GM20431 (cell line): ENCODE measurements around the gene NPTXR.
"Not testable (repeated sequence)": the region's sequence is repeated elsewhere in the genome, so short reads cannot be mapped to it uniquely, and the experiment has no call there.

Experiments
- in situ Hi-C: fragments of 300-500 bp; cut with MseI, MboI; formaldehyde crosslinking; loops from one replicate; pipeline ENCODE4 v1.15.0; 2020; ENCODE audit warnings: low sequenced_read_pairs; ENCODE audit not compliant: unreplicated experiment

NPTXR gene

GRCh38 chr22:38858492-38858891 is 14.7 kb upstream of the NPTXR start:
- in situ Hi-C loops = no loop called here

- in situ Hi-C loops = not testable (repeated sequence)
Measured at GRCh38 chr22:38854476-38854875, 10.6 kb upstream of the NPTXR start.

GRCh38 chr22:38853883-38854282 is 10.1 kb upstream of the NPTXR start:
- in situ Hi-C loops = not testable (repeated sequence)

GRCh38 chr22:38853196-38853651 is 9.4 kb upstream of the NPTXR start:
- in situ Hi-C loops = no loop called here

- in situ Hi-C loops = no loop called here
Measured at GRCh38 chr22:38852522-38852921, 8.7 kb upstream of the NPTXR start.

GRCh38 chr22:38850941-38851849 is 7.4 kb upstream of the NPTXR start:
- in situ Hi-C loops = no loop called here

GRCh38 chr22:38850399-38850798 is 6.6 kb upstream of the NPTXR start:
- in situ Hi-C loops = no loop called here

GRCh38 chr22:38849811-38850210 is 6.0 kb upstream of the NPTXR start:
- in situ Hi-C loops = no loop called here

GRCh38 chr22:38846412-38846811 is 2.6 kb upstream of the NPTXR start:
- in situ Hi-C loops = no loop called here

- in situ Hi-C loops = no loop called here
Measured at GRCh38 chr22:38845004-38845740, 1.3 kb upstream of the NPTXR start.

- in situ Hi-C loops = no loop called here
Measured at GRCh38 chr22:38844315-38845003, 631 bp upstream of the NPTXR start.

- in situ Hi-C loops = no loop called here
Measured at GRCh38 chr22:38843201-38843656, 599 bp downstream of the NPTXR start.

GRCh38 chr22:38842512-38843200 is 1.2 kb downstream of the NPTXR start:
- in situ Hi-C loops = no loop called here

- in situ Hi-C loops = no loop called here
Measured at GRCh38 chr22:38841635-38842034, 2.2 kb downstream of the NPTXR start.

- in situ Hi-C loops = no loop called here
Measured at GRCh38 chr22:38841211-38841610, 2.6 kb downstream of the NPTXR start.

GRCh38 chr22:38840129-38840528 is 3.7 kb downstream of the NPTXR start:
- in situ Hi-C loops = no loop called here

- in situ Hi-C loops = no loop called here
Measured at GRCh38 chr22:38839686-38840085, 4.1 kb downstream of the NPTXR start.

- in situ Hi-C loops = no loop called here
Measured at GRCh38 chr22:38837414-38837928, 6.4 kb downstream of the NPTXR start.

GRCh38 chr22:38835888-38836301 is 7.9 kb downstream of the NPTXR start:
- in situ Hi-C loops = no loop called here

- in situ Hi-C loops = no loop called here
Measured at GRCh38 chr22:38834991-38835390, 8.8 kb downstream of the NPTXR start.
